GM23338 (cell line): ENCODE data around the gene POU3F3. TPM values are rescaled to one million over a fixed set of nuclear protein-coding genes. Genes with fewer than 3 reads are reported as not detected.

Experiments
- CREB1 ChIP-seq: fragments of 250-450 bp; sonication (Bioruptor Pico); IDR thresholded peaks from 2 replicates; pipeline ENCODE4 v1.5.0; 2020; ENCODE audit warnings: low read depth, mild to moderate bottlenecking, moderate library complexity
- ETS1 ChIP-seq: IDR thresholded peaks from 2 replicates; pipeline ENCODE4 v1.6.1; 2016; ENCODE audit warnings: antibody characterized with exemption
- EZH2 ChIP-seq: fragments of 200-600 bp; sonication (generic); IDR thresholded peaks from one replicate; pipeline ENCODE4 v1.8.0; 2017; ENCODE audit warnings: antibody characterized with exemption, mild to moderate bottlenecking, low read depth; ENCODE audit not compliant: unreplicated experiment
- EZH2phosphoT487 ChIP-seq: fragments of 200-600 bp; sonication (generic); IDR thresholded peaks from one replicate; pipeline ENCODE4 v1.8.1; 2018; ENCODE audit warnings: antibody characterized with exemption; ENCODE audit not compliant: unreplicated experiment
- JUNB ChIP-seq: IDR thresholded peaks from one replicate; pipeline ENCODE4 v1.6.1; 2016; ENCODE audit warnings: antibody characterized with exemption; ENCODE audit not compliant: unreplicated experiment
- NANOG ChIP-seq: IDR thresholded peaks from 2 replicates; pipeline ENCODE4 v1.6.1; 2016; ENCODE audit warnings: antibody characterized with exemption, borderline replicate concordance
- POLR2AphosphoS5 ChIP-seq: IDR thresholded peaks from 2 replicates; pipeline ENCODE4 v1.6.1; 2016; ENCODE audit warnings: antibody characterized with exemption, low read depth
- STAT1 ChIP-seq: IDR thresholded peaks from one replicate; pipeline ENCODE4 v1.6.1; 2016; ENCODE audit warnings: antibody characterized with exemption; ENCODE audit not compliant: unreplicated experiment
- ZNF114 ChIP-seq: fragments of 250-450 bp; sonication (Bioruptor Pico); IDR thresholded peaks from 2 replicates; pipeline ENCODE4 v1.5.0; 2020; ENCODE audit warnings: mild to moderate bottlenecking, moderate library complexity
- ZNF331 ChIP-seq: fragments of 250-450 bp; sonication (Bioruptor Pico); IDR thresholded peaks from 2 replicates; pipeline ENCODE4 v1.5.0; 2020; ENCODE audit warnings: low read depth, mild to moderate bottlenecking, moderate library complexity
- ZNF462 ChIP-seq: fragments of 250-450 bp; sonication (Bioruptor Pico); IDR thresholded peaks from 2 replicates; pipeline ENCODE4 v1.5.0; 2020; ENCODE audit warnings: mild to moderate bottlenecking, moderate library complexity
- polyA plus RNA-seq: library from polyadenylated mRNA; unstranded; fragments of >200 nt; fragmentation: Nextera tagmentation; extraction: Ambion mirVana; gene quantifications from 2 replicates; pipeline ENCODE4 v1.2.1, GENCODE V29; 2016
- total RNA-seq: library from RNA; depleted of rRNA; stranded (reverse); fragments of >200 nt; shearing (Covaris generic); gene quantifications from 2 replicates; pipeline ENCODE4 v1.2.3, GENCODE V29; 2014
- TF ChIP-seq, protein P1 (sequence below), 2 experiments: fragments of 200-600 bp in 1 of 2; sonication (generic) in 1 of 2; conservative IDR thresholded peaks; 2 replicates each; pipeline versions ENCODE4 v1.5.1 to v1.6.1; 2016 to 2017; ENCODE audit warnings: antibody characterized with exemption in 2 of 2, low read depth in 2 of 2, mild to moderate bottlenecking in 2 of 2, moderate library complexity in 1 of 2

The POU3F3 gene
- total and polyA plus RNA-seq, 2 experiments from 2014 or later, result 0.06 to 0.24 TPM

GRCh38 chr2:104820126-104820525, 33.8 kb upstream of the POU3F3 start (continued):
- TF ChIP-seq ZNF462 (CRISPR knock-in tag) (no peak), ZNF114 (CRISPR knock-in tag) (no peak), ETS1 (no peak), POLR2AphosphoS5 (no peak), EZH2phosphoT487 (no peak), EZH2 (no peak), NANOG (no peak), CREB1 (CRISPR knock-in tag) (no peak), STAT1 (no peak), JUNB (no peak), ZNF331 (CRISPR knock-in tag) (no peak)
- TF ChIP-seq, protein P1, sequence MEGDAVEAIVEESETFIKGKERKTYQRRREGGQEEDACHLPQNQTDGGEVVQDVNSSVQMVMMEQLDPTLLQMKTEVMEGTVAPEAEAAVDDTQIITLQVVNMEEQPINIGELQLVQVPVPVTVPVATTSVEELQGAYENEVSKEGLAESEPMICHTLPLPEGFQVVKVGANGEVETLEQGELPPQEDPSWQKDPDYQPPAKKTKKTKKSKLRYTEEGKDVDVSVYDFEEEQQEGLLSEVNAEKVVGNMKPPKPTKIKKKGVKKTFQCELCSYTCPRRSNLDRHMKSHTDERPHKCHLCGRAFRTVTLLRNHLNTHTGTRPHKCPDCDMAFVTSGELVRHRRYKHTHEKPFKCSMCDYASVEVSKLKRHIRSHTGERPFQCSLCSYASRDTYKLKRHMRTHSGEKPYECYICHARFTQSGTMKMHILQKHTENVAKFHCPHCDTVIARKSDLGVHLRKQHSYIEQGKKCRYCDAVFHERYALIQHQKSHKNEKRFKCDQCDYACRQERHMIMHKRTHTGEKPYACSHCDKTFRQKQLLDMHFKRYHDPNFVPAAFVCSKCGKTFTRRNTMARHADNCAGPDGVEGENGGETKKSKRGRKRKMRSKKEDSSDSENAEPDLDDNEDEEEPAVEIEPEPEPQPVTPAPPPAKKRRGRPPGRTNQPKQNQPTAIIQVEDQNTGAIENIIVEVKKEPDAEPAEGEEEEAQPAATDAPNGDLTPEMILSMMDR (conservative IDR thresholded peaks at IDR 0.05; ENCODE audit: low read depth in 2 of 2), result no peak
